Gastrocnemius medialis (tissue), 4 donors: ENCODE results near the gene GINS2. TPM values are rescaled to one million over a fixed set of nuclear protein-coding genes. Genes with fewer than 3 reads are reported as not detected.

Experiments used
- ATAC-seq, 2 donors: fragments of 150-250 bp; one replicate each; pipeline ENCODE4 v1.9.1; 2016
- DNase-seq, 2 donors: peaks; one replicate each; pipeline ENCODE4 v3.0.0-alpha.2; 2019
- H3K27ac ChIP-seq, 4 donors: fragments of 200-600 bp; sonication (generic); 1 replicate in 1 of 4; 2 replicates in 3 of 4; pipeline ENCODE4 v1.5.1; 2016 to 2018; ENCODE audit warnings: mild to moderate bottlenecking in 2 of 4, moderate library complexity in 1 of 4
- H3K27me3 ChIP-seq, 3 donors: fragments of 200-600 bp; sonication (generic) in 2 of 3; 1 replicate in 1 of 3; 2 replicates in 2 of 3; pipeline versions ENCODE4 v1.5.1 to v1.6.0; 2016 to 2019; ENCODE audit warnings: mild to moderate bottlenecking in 1 of 3, moderate library complexity in 1 of 3
- H3K36me3 ChIP-seq, 2 donors: fragments of 200-600 bp; sonication (generic) in 1 of 2; one replicate each; pipeline ENCODE4 v1.5.1; 2017 to 2018
- H3K4me1 ChIP-seq, 2 donors: fragments of 200-600 bp; sonication (generic) in 1 of 2; one replicate each; pipeline ENCODE4 v1.5.1; 2016 to 2017; ENCODE audit warnings: mild to moderate bottlenecking in 2 of 2
- H3K4me3 ChIP-seq, 4 donors: fragments of 200-600 bp; sonication (generic) in 3 of 4; 1 replicate in 1 of 4; 2 replicates in 3 of 4; pipeline ENCODE4 v1.5.1; 2016 to 2019; ENCODE audit warnings: mild to moderate bottlenecking in 2 of 4
- H3K9me3 ChIP-seq, 3 donors: fragments of 200-600 bp; sonication (generic) in 2 of 3; 1 replicate in 1 of 3; 2 replicates in 2 of 3; pipeline ENCODE4 v1.5.1; 2016 to 2019
- CTCF ChIP-seq, 5 experiments: fragments of 450-650 bp in 3 of 5; fragments of 200-600 bp in 2 of 5; sonication (generic) in 2 of 5; IDR thresholded peaks in 4 of 5; conservative IDR thresholded peaks in 1 of 5; 1 replicate in 4 of 5; 2 replicates in 1 of 5; pipeline ENCODE4 v1.5.1; 2016 to 2019; ENCODE audit warnings: antibody characterized with exemption in 5 of 5, mild to moderate bottlenecking in 3 of 5, moderate library complexity in 3 of 5
- POLR2A ChIP-seq, 2 donors: fragments of 450-650 bp; IDR thresholded peaks; one replicate each; pipeline ENCODE4 v1.6.1; 2017; ENCODE audit warnings: antibody characterized with exemption in 2 of 2, mild to moderate bottlenecking in 2 of 2, moderate library complexity in 2 of 2
- in situ Hi-C, 4 donors: fragments of 200-750 bp; cut with MboI; loops; one replicate each; pipeline versions ENCODE4 v1.15.0 to v1.8.0; 2017; ENCODE audit warnings: low sequenced_read_pairs in 4 of 4
- intact Hi-C: fragments of 100-400 bp; cut with DNase I; formaldehyde crosslinking; loops from one replicate; pipeline ENCODE4 v1.15.1; 2023; ENCODE audit warnings: low total_unique reads
- total RNA-seq, 4 donors: library from RNA; depleted of rRNA; stranded (reverse); fragments of >200 nt; gene quantifications; one replicate each; pipeline versions ENCODE4 v1.1.0 to v1.2.3, GENCODE V29; 2016

The GINS2 gene
- total RNA-seq, 4 donors from 2014 or later: 0.33 to 1.6 (median 1.6) TPM; not detected in 1

DNA sequence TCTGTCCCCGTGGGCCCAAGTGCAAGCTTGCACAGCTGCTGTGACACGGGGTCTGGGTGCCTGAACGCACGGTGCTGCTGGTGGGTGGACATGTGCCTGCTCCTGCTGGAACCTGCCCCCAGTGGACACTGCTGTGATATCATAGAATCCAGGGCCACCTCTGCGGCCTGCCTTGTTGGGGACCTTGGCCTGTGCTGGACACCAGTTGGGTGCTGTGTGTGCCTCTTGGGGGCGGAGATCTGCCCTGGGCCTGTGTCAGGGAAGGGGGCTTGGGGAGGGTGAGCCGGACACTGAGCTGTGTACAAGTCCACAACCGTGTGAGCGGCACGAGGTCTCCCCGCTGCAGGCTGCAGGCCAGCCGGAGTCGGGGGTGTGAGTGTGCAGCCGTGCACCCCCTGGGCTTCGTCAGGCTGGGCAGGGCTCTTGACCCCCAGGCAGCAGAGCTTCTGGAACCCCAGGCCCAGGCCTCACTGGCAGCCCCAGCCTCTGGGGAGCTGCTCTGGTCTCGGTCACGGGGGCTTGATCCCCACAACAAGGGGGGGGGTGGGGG is 42.3 kb downstream of the GINS2 start:
- peaks cover 0 to 9% of the 10 kb centered on the region in 2 donors for H3K36me3 ChIP-seq
- TF ChIP-seq POLR2A (IDR thresholded peaks at IDR 0.05) (no peak), CTCF (IDR thresholded peaks at IDR 0.05 in 4 of 5, conservative IDR thresholded peaks at IDR 0.05 in 1 of 5) (no peak)
- ATAC-seq (no peak), DNase-seq (no peak)
- H3K27me3 ChIP-seq: no peaks in the 10 kb centered on the region
- in situ Hi-C loops (no loop called here), intact Hi-C loops (no loop called here)
- no peaks in the 10 kb centered on the region for H3K9me3 ChIP-seq
- H3K27ac ChIP-seq: no peak overlapping the region
- H3K4me3 ChIP-seq: no peak overlapping the region
- H3K4me1 ChIP-seq: peaks cover 9 to 11% of the 10 kb centered on the region in 2 donors

- Histone ChIP-seq H3K4me3 (no peak overlapping the region), H3K4me1 (peaks cover 17 to 20% of the 10 kb centered on the region in 2 donors), H3K27me3 (no peaks in the 10 kb centered on the region), H3K9me3 (no peaks in the 10 kb centered on the region), H3K36me3 (peaks cover 0 to 9% of the 10 kb centered on the region in 2 donors), H3K27ac (no peak overlapping the region)
- ATAC-seq (no peak), DNase-seq (no peak)
- intact Hi-C loops: no loop called here
- TF ChIP-seq POLR2A (IDR thresholded peaks at IDR 0.05): no peak
- no peak for TF ChIP-seq CTCF (IDR thresholded peaks at IDR 0.05 in 4 of 5, conservative IDR thresholded peaks at IDR 0.05 in 1 of 5)
- in situ Hi-C loops: no loop called here
Measured at GRCh38 chr16:85645021-85645589, 43.6 kb downstream of the GINS2 start.

- no peak overlapping the region for H3K27ac ChIP-seq
- no peak overlapping the region for H3K4me3 ChIP-seq
- TF ChIP-seq CTCF (IDR thresholded peaks at IDR 0.05 in 4 of 5, conservative IDR thresholded peaks at IDR 0.05 in 1 of 5) (no peak), POLR2A (IDR thresholded peaks at IDR 0.05) (no peak)
- DNase-seq (no peak), ATAC-seq (no peak)
- in situ Hi-C loops: no loop called here
- H3K4me1 ChIP-seq: peaks cover 26 to 29% of the 10 kb centered on the region in 2 donors
- intact Hi-C loops: no loop called here
- H3K27me3 ChIP-seq: no peaks in the 10 kb centered on the region
- H3K9me3 ChIP-seq: no peaks in the 10 kb centered on the region
- H3K36me3 ChIP-seq: peaks cover 0 to 7% of the 10 kb centered on the region in 2 donors
Measured at GRCh38 chr16:85644093-85644712, 44.6 kb downstream of the GINS2 start.

DNA sequence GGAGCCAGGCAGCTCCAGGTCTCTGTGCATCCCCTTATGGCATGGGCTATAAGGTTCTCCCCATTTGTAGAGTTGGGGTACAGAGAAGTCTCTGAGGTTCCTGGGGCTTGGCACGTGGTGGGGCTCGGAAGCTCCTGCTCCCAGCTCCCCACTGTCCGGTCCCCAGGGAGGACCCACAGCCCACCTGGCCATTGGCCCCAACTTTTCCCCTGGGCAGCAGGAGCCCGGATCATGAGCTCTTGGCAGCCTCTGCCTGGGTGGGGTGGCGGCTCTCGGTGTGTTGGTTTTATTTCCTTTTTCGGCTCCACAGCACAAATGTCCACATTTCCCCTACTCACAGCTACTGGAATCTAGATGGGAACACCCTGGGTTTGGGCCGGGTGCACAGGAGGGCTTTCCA is 45.1 kb downstream of the GINS2 start:
- no peak overlapping the region for H3K4me3 ChIP-seq
- intact Hi-C loops: no loop called here
- H3K27ac ChIP-seq: no peak overlapping the region
- peaks cover 0 to 2% of the 10 kb centered on the region in 2 donors for H3K36me3 ChIP-seq
- in situ Hi-C loops: no loop called here
- no peaks in the 10 kb centered on the region for H3K27me3 ChIP-seq
- H3K4me1 ChIP-seq: peaks cover 29 to 34% of the 10 kb centered on the region in 2 donors
- ATAC-seq: no peak
- no peaks in the 10 kb centered on the region for H3K9me3 ChIP-seq
- TF ChIP-seq CTCF (IDR thresholded peaks at IDR 0.05 in 4 of 5, conservative IDR thresholded peaks at IDR 0.05 in 1 of 5): no peak
- TF ChIP-seq POLR2A (IDR thresholded peaks at IDR 0.05): no peak
- no peak for DNase-seq
